SK-N-SH (cell line): Measurements from ENCODE around the gene SLAMF8. TPM values are rescaled to one million over a fixed set of nuclear protein-coding genes. Genes with fewer than 3 reads are reported as not detected.

Source experiments
- CTCF ChIA-PET: fragments of 300-600, 350-600 bp; formaldehyde crosslinking; extraction: SDS; loops from one replicate; lab custom pipeline; 2021; lab: Yijun Ruan, JAX
- POLR2A ChIA-PET: fragments of 350-600 bp; sonication (Branson Sonifier 250); formaldehyde crosslinking; extraction: SDS; loops from one replicate; lab custom pipeline; 2020; ENCODE audit warnings: antibody characterized with exemption, inconsistent platforms; lab: Yijun Ruan, JAX
- DNase-seq: peaks from one replicate; pipeline ENCODE4 v3.0.0; 2012
- H2AFZ ChIP-seq: fragments of 200-600 bp; sonication (generic); 2 replicates; pipeline ENCODE4 v1.8.1; 2016; ENCODE audit warnings: antibody characterized with exemption, mild to moderate bottlenecking, low read depth
- H3F3A ChIP-seq: fragments of 200-600 bp; sonication (generic); replicated peaks from 2 replicates; pipeline ENCODE3; 2016; ENCODE audit warnings: antibody characterized with exemption, mild to moderate bottlenecking; ENCODE audit not compliant: insufficient read depth
- H3K27ac ChIP-seq, 2 experiments: fragments of 200-500 bp in 1 of 2; fragments of 200-600 bp in 1 of 2; sonication (Bioruptor generic) in 1 of 2; sonication (generic), shearing (Covaris generic) in 1 of 2; 2 replicates each; pipeline versions ENCODE4 v1.5.1 to v1.6.1; 2014 to 2016; ENCODE audit warnings: low read depth in 2 of 2, inconsistent platforms in 1 of 2, low read length in 1 of 2, mild to moderate bottlenecking in 1 of 2, mixed read lengths in 1 of 2
- H3K27me3 ChIP-seq: fragments of 200-600 bp; sonication (generic), shearing (Covaris generic); 2 replicates; pipeline ENCODE4 v1.6.1; 2016; ENCODE audit warnings: mixed run types; ENCODE audit not compliant: insufficient read depth
- H3K36me3 ChIP-seq, 2 experiments: fragments of 200-500 bp in 1 of 2; fragments of 200-600 bp in 1 of 2; sonication (Bioruptor generic) in 1 of 2; sonication (generic) in 1 of 2; replicated peaks in 1 of 2; 2 replicates each; pipeline versions ENCODE3 to v1.5.1; 2014 to 2016; ENCODE audit warnings: low read length in 1 of 2, mild to moderate bottlenecking in 1 of 2; ENCODE audit not compliant: insufficient read depth in 2 of 2, control insufficient read depth in 1 of 2
- H3K4me1 ChIP-seq, 2 experiments: fragments of 200-500 bp in 1 of 2; fragments of 200-600 bp in 1 of 2; sonication (Bioruptor generic) in 1 of 2; sonication (generic), shearing (Covaris generic) in 1 of 2; 2 replicates each; pipeline versions ENCODE4 v1.5.1 to v1.6.1; 2014 to 2016; ENCODE audit warnings: low read depth in 1 of 2, low read length in 1 of 2, mixed run types in 1 of 2; ENCODE audit not compliant: insufficient read depth in 2 of 2, control insufficient read depth in 1 of 2
- H3K4me2 ChIP-seq: fragments of 200-600 bp; sonication (generic), shearing (Covaris generic); 2 replicates; pipeline ENCODE4 v1.6.1; 2017; ENCODE audit warnings: mixed run types
- H3K4me3 ChIP-seq, 2 experiments: fragments of 200-500 bp in 1 of 2; fragments of 200-600 bp in 1 of 2; sonication (Bioruptor generic) in 1 of 2; sonication (generic), shearing (Covaris generic) in 1 of 2; 2 replicates each; pipeline versions ENCODE4 v1.5.1 to v1.8.1; 2014 to 2016; ENCODE audit warnings: low read depth in 2 of 2, inconsistent platforms in 1 of 2, low read length in 1 of 2, mild to moderate bottlenecking in 1 of 2, mixed read lengths in 1 of 2, moderate library complexity in 1 of 2
- H3K79me2 ChIP-seq: fragments of 200-600 bp; sonication (generic); 2 replicates; pipeline ENCODE4 v1.8.1; 2017; ENCODE audit warnings: mild to moderate bottlenecking; ENCODE audit not compliant: insufficient read depth
- H3K9ac ChIP-seq: fragments of 200-600 bp; sonication (generic); 2 replicates; pipeline ENCODE4 v1.6.1; 2017; ENCODE audit warnings: mixed run types
- H3K9me2 ChIP-seq: fragments of 200-600 bp; sonication (generic); 2 replicates; pipeline ENCODE4 v1.6.1; 2017; ENCODE audit warnings: mixed run types
- H3K9me3 ChIP-seq: fragments of 200-600 bp; sonication (generic); 2 replicates; pipeline ENCODE4 v1.6.1; 2017; ENCODE audit warnings: mixed run types, mild to moderate bottlenecking, moderate library complexity
- H4K20me1 ChIP-seq: fragments of 200-600 bp; sonication (generic); 2 replicates; pipeline ENCODE4 v1.6.1; 2017; ENCODE audit warnings: mild to moderate bottlenecking, mixed run types; ENCODE audit not compliant: insufficient read depth
- CHD2 ChIP-seq: fragments of 150-350 bp; IDR thresholded peaks from 2 replicates; pipeline ENCODE4 v1.6.1; 2018; ENCODE audit warnings: low read length; ENCODE audit not compliant: partially characterized antibody
- EP300 ChIP-seq, 2 experiments: IDR thresholded peaks; 2 replicates each; pipeline versions ENCODE4 v1.4.0 to v1.6.1; 2012; ENCODE audit warnings: borderline replicate concordance in 1 of 2, low read depth in 1 of 2, low read length in 1 of 2
- FOXM1 ChIP-seq: IDR thresholded peaks from 2 replicates; pipeline ENCODE4 v1.4.0; 2012; ENCODE audit warnings: low read depth, mild to moderate bottlenecking
- GABPA ChIP-seq: IDR thresholded peaks from 2 replicates; pipeline ENCODE4 v1.4.0; 2012; ENCODE audit warnings: low read depth, mild to moderate bottlenecking
- GATA2 ChIP-seq: sonication (generic); formaldehyde crosslinking; IDR thresholded peaks from 2 replicates; pipeline ENCODE4 v1.5.0; 2020; ENCODE audit warnings: mild to moderate bottlenecking, missing genetic modification reagents
- MEF2A ChIP-seq: IDR thresholded peaks from 2 replicates; pipeline ENCODE4 v1.4.0; 2012; ENCODE audit warnings: low read depth, borderline replicate concordance
- NFIC ChIP-seq: IDR thresholded peaks from 2 replicates; pipeline ENCODE4 v1.4.0; 2012; ENCODE audit warnings: borderline replicate concordance
- POLR2AphosphoS5 ChIP-seq: IDR thresholded peaks from 2 replicates; pipeline ENCODE4 v1.6.1; 2012; ENCODE audit warnings: low read depth, low read length
- RAD21 ChIP-seq: IDR thresholded peaks from 2 replicates; pipeline ENCODE4 v1.6.1; 2012; ENCODE audit warnings: mild to moderate bottlenecking, low read length
- RFX5 ChIP-seq: IDR thresholded peaks from 2 replicates; pipeline ENCODE4 v1.6.1; 2012; ENCODE audit warnings: mild to moderate bottlenecking, improper control_type of control experiment, low read length
- RXRA ChIP-seq: IDR thresholded peaks from 2 replicates; pipeline ENCODE4 v1.4.0; 2012; ENCODE audit warnings: low read depth, mild to moderate bottlenecking, borderline replicate concordance
- SIN3A ChIP-seq: IDR thresholded peaks from 2 replicates; pipeline ENCODE4 v1.6.1; 2012; ENCODE audit warnings: low read depth, mild to moderate bottlenecking, low read length, moderate library complexity, borderline replicate concordance
- SMC3 ChIP-seq: IDR thresholded peaks from 2 replicates; pipeline ENCODE4 v1.6.1; 2012; ENCODE audit warnings: low read depth, low read length, improper control_type of control experiment
- TAF1 ChIP-seq: IDR thresholded peaks from 2 replicates; pipeline ENCODE4 v1.6.1; 2012; ENCODE audit warnings: low read depth, mild to moderate bottlenecking, low read length, moderate library complexity, borderline replicate concordance
- TCF12 ChIP-seq: IDR thresholded peaks from 2 replicates; pipeline ENCODE4 v1.4.0; 2012
- YY1 ChIP-seq: IDR thresholded peaks from 2 replicates; pipeline ENCODE4 v1.4.0; 2012; ENCODE audit warnings: low read depth, mild to moderate bottlenecking
- WGBS: methylation state at CpG from one replicate; pipeline ENCODE4 v1.1.6; 2017; ENCODE audit warnings: low lambda C conversion rate; 5-methylcytosine and 5-hydroxymethylcytosine counted together
- polyA plus RNA-seq, 3 experiments: library from polyadenylated mRNA; depleted of rRNA; stranded (reverse); fragments of >200 nt; gene quantifications; 2 replicates each; pipeline ENCODE4 v1.2.3, GENCODE V29; 2012
- TF ChIP-seq, protein P1 (sequence below): fragments of 150-350 bp; IDR thresholded peaks from 2 replicates; pipeline ENCODE4 v1.6.1; 2017; ENCODE audit warnings: antibody characterized with exemption, low read length, low read depth, borderline replicate concordance
- TF ChIP-seq, protein P2 (sequence below): fragments of 150-350 bp; IDR thresholded peaks from 2 replicates; pipeline ENCODE4 v1.6.1; 2016; ENCODE audit warnings: mild to moderate bottlenecking, low read depth, low read length
- TF ChIP-seq, protein P3 (sequence below): IDR thresholded peaks from 2 replicates; pipeline ENCODE4 v1.4.0; 2012; ENCODE audit warnings: low read depth, borderline replicate concordance

The SLAMF8 gene
- polyA plus RNA-seq, 1 of the 3 experiments (the other 2 are of a cell fraction): not detected

DNA sequence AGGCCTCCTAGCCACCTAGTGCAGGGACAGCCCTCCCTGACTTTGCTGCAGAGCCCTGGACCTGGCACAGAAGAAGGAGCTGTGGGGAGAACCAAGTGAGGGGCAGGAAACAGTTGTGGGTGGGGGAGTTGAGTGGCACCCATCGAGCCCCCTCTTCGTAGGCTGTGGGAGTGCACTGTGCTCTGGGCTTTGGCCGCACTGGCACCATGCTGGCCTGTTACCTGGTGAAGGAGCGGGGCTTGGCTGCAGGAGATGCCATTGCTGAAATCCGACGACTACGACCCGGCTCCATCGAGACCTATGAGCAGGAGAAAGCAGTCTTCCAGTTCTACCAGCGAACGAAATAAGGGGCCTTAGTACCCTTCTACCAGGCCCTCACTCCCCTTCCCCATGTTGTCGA lies 44.7 kb upstream of the SLAMF8 start:
- no peak overlapping the region for H2AFZ ChIP-seq
- H3K4me2 ChIP-seq: peak overlapping the region; percentile 95
- no peak overlapping the region for H3K9ac ChIP-seq
- no peaks in the 10 kb centered on the region for H4K20me1 ChIP-seq
- ChIA-PET CTCF (interaction anchor here (0.8 to 3.6 kb wide), 8 partner anchors 8 to 226 kb away, joined by 3 to 67 read pairs (median 6); no protein-coding TSS in a partner anchor), POLR2A (no interaction called here)
- no peak for DNase-seq
- H3K4me1 ChIP-seq: peaks cover 0 to 28% of the 10 kb centered on the region in 2 experiments; a peak in 2 of 4 replicates
- peak overlapping the region in 1 of 2 experiments; percentile 75; a peak in 1 of 4 replicates for H3K4me3 ChIP-seq
- H3K79me2 ChIP-seq: no peaks in the 10 kb centered on the region
- H3K27me3 ChIP-seq: no peaks in the 10 kb centered on the region
- H3K36me3 ChIP-seq: no peaks in the 10 kb centered on the region
- no peaks in the 10 kb centered on the region for H3K9me3 ChIP-seq
- H3K27ac ChIP-seq: no peak overlapping the region
- TF ChIP-seq RFX5: no peak
- TF ChIP-seq GABPA: no peak
- TF ChIP-seq RXRA: no peak
- no peak for TF ChIP-seq CHD2
- TF ChIP-seq TAF1: no peak
- TF ChIP-seq RAD21: no peak
- TF ChIP-seq TCF12: no peak
- TF ChIP-seq MEF2A: no peak
- TF ChIP-seq, protein P1, sequence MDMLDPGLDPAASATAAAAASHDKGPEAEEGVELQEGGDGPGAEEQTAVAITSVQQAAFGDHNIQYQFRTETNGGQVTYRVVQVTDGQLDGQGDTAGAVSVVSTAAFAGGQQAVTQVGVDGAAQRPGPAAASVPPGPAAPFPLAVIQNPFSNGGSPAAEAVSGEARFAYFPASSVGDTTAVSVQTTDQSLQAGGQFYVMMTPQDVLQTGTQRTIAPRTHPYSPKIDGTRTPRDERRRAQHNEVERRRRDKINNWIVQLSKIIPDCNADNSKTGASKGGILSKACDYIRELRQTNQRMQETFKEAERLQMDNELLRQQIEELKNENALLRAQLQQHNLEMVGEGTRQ: no peak
- TF ChIP-seq FOXM1: no peak
- TF ChIP-seq NFIC: no peak
- TF ChIP-seq EP300 (IDR thresholded peaks at IDR 0.05; ENCODE audit: borderline replicate concordance in 1 of 2, low read depth in 1 of 2, low read length in 1 of 2): no peak
- no peak for TF ChIP-seq SMC3
- TF ChIP-seq, protein P2, sequence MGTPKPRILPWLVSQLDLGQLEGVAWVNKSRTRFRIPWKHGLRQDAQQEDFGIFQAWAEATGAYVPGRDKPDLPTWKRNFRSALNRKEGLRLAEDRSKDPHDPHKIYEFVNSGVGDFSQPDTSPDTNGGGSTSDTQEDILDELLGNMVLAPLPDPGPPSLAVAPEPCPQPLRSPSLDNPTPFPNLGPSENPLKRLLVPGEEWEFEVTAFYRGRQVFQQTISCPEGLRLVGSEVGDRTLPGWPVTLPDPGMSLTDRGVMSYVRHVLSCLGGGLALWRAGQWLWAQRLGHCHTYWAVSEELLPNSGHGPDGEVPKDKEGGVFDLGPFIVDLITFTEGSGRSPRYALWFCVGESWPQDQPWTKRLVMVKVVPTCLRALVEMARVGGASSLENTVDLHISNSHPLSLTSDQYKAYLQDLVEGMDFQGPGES: no peak
- no peak for TF ChIP-seq YY1
- TF ChIP-seq POLR2AphosphoS5: no peak
- no peak for TF ChIP-seq GATA2 (CRISPR knock-in tag)
- TF ChIP-seq, protein P3, sequence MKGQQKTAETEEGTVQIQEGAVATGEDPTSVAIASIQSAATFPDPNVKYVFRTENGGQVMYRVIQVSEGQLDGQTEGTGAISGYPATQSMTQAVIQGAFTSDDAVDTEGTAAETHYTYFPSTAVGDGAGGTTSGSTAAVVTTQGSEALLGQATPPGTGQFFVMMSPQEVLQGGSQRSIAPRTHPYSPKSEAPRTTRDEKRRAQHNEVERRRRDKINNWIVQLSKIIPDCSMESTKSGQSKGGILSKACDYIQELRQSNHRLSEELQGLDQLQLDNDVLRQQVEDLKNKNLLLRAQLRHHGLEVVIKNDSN: no peak
- no peak for TF ChIP-seq SIN3A
- H3F3A ChIP-seq: peaks cover 12% of the 10 kb centered on the region
- over 99% methylated on average over 9 of the region's 12 CpGs for WGBS
- no peaks in the 10 kb centered on the region for H3K9me2 ChIP-seq
